Hepatocyte (in vitro differentiated cells): Measurements from ENCODE around the gene JMJD8. TPM values are rescaled to one million over a fixed set of nuclear protein-coding genes. Genes with fewer than 3 reads are reported as not detected.

Experiments used
- DNase-seq: peaks from one replicate; pipeline ENCODE4 v3.0.0-alpha.2; 2016; ENCODE audit warnings: low spot score
- H2AFZ ChIP-seq: fragments of 200-600 bp; sonication (generic); 2 replicates; pipeline ENCODE4 v1.6.0; 2016; ENCODE audit warnings: antibody characterized with exemption, mild to moderate bottlenecking
- H3K27ac ChIP-seq: fragments of 200-600 bp; sonication (generic); 2 replicates; pipeline ENCODE4 v1.5.1; 2016; ENCODE audit warnings: mild to moderate bottlenecking
- H3K27me3 ChIP-seq: fragments of 200-600 bp; sonication (generic); 2 replicates; pipeline ENCODE4 v1.6.1; 2016
- H3K36me3 ChIP-seq: fragments of 200-600 bp; sonication (generic); replicated peaks from 2 replicates; pipeline ENCODE4 v1.5.1; 2016; ENCODE audit warnings: low read depth; ENCODE audit not compliant: insufficient read depth
- H3K4me1 ChIP-seq: fragments of 200-600 bp; sonication (generic); 2 replicates; pipeline ENCODE4 v1.5.1; 2016; ENCODE audit warnings: mild to moderate bottlenecking, moderate library complexity; ENCODE audit not compliant: insufficient read depth
- H3K4me2 ChIP-seq: fragments of 200-600 bp; sonication (generic); 2 replicates; pipeline ENCODE4 v1.6.0; 2016
- H3K4me3 ChIP-seq: fragments of 200-600 bp; sonication (generic); 2 replicates; pipeline ENCODE4 v1.5.1; 2016; ENCODE audit warnings: mild to moderate bottlenecking
- H3K79me2 ChIP-seq: fragments of 200-600 bp; sonication (generic); 2 replicates; pipeline ENCODE4 v1.6.0; 2017; ENCODE audit warnings: mild to moderate bottlenecking
- H3K9me2 ChIP-seq: fragments of 200-600 bp; sonication (generic); replicated peaks from 2 replicates; pipeline ENCODE4 v1.6.0; 2017; ENCODE audit warnings: mild to moderate bottlenecking; ENCODE audit not compliant: insufficient read depth
- H3K9me3 ChIP-seq: fragments of 200-600 bp; sonication (generic); 2 replicates; pipeline ENCODE4 v1.5.1; 2016; ENCODE audit warnings: low read depth, mild to moderate bottlenecking
- H4K20me1 ChIP-seq: fragments of 200-600 bp; sonication (generic); 2 replicates; pipeline ENCODE4 v1.6.0; 2016; ENCODE audit warnings: mild to moderate bottlenecking; ENCODE audit not compliant: insufficient read depth, poor library complexity, severe bottlenecking
- EZH2 ChIP-seq: fragments of 200-600 bp; sonication (generic); IDR thresholded peaks from 2 replicates; pipeline ENCODE4 v1.6.1; 2016; ENCODE audit warnings: antibody characterized with exemption, mild to moderate bottlenecking, borderline replicate concordance
- EZH2phosphoT487 ChIP-seq: fragments of 200-600 bp; sonication (generic); IDR thresholded peaks from one replicate; pipeline ENCODE4 v1.6.1; 2018; ENCODE audit warnings: antibody characterized with exemption, mild to moderate bottlenecking, low read depth, moderate library complexity; ENCODE audit not compliant: unreplicated experiment, severe bottlenecking
- WGBS: methylation state at CpG from one replicate; pipeline ENCODE4 v1.1.6; 2016; ENCODE audit warnings: low lambda C conversion rate; ENCODE audit errors: missing lambda C conversion rate; 5-methylcytosine and 5-hydroxymethylcytosine counted together
- polyA plus RNA-seq: library from polyadenylated mRNA; unstranded; fragments of >200 nt; fragmentation: Nextera tagmentation; extraction: Ambion mirVana; gene quantifications from 2 replicates; pipeline ENCODE4 v1.2.1, GENCODE V29; 2016
- total RNA-seq: library from RNA; depleted of rRNA; stranded (reverse); fragments of >200 nt; gene quantifications from 2 replicates; pipeline ENCODE4 v1.2.3, GENCODE V29; 2014
- TF ChIP-seq, protein P1 (sequence below): fragments of 200-600 bp; sonication (generic); IDR thresholded peaks from 2 replicates; pipeline ENCODE4 v1.5.1; 2016; ENCODE audit warnings: antibody characterized with exemption, mild to moderate bottlenecking; ENCODE audit not compliant: poor library complexity

The JMJD8 gene
- total and polyA plus RNA-seq, 2 experiments from 2014 or later, result 44.3 to 84.3 TPM

GRCh38 chr16:637081-638018 is 46.8 kb downstream of the JMJD8 start:
- Histone ChIP-seq H3K4me1 (peaks cover 17% of the 10 kb centered on the region), H3K9me3 (no peaks in the 10 kb centered on the region), H2AFZ (peak overlapping the region; percentile 67), H3K9me2 (no peaks in the 10 kb centered on the region), H3K36me3 (no peaks in the 10 kb centered on the region), H3K4me2 (peak overlapping the region; percentile 98), H3K27me3 (no peaks in the 10 kb centered on the region), H3K27ac (peak overlapping the region; percentile 99), H3K4me3 (peak overlapping the region; percentile 96), H4K20me1 (no peaks in the 10 kb centered on the region), H3K79me2 (peaks cover 12% of the 10 kb centered on the region)
- 26% methylated on average over 40 of the region's 53 CpGs for WGBS
- TF ChIP-seq, protein P1, sequence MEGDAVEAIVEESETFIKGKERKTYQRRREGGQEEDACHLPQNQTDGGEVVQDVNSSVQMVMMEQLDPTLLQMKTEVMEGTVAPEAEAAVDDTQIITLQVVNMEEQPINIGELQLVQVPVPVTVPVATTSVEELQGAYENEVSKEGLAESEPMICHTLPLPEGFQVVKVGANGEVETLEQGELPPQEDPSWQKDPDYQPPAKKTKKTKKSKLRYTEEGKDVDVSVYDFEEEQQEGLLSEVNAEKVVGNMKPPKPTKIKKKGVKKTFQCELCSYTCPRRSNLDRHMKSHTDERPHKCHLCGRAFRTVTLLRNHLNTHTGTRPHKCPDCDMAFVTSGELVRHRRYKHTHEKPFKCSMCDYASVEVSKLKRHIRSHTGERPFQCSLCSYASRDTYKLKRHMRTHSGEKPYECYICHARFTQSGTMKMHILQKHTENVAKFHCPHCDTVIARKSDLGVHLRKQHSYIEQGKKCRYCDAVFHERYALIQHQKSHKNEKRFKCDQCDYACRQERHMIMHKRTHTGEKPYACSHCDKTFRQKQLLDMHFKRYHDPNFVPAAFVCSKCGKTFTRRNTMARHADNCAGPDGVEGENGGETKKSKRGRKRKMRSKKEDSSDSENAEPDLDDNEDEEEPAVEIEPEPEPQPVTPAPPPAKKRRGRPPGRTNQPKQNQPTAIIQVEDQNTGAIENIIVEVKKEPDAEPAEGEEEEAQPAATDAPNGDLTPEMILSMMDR, result no peak
- TF ChIP-seq EZH2phosphoT487 (no peak), EZH2 (no peak)
- peak; percentile 97 for DNase-seq

DNA sequence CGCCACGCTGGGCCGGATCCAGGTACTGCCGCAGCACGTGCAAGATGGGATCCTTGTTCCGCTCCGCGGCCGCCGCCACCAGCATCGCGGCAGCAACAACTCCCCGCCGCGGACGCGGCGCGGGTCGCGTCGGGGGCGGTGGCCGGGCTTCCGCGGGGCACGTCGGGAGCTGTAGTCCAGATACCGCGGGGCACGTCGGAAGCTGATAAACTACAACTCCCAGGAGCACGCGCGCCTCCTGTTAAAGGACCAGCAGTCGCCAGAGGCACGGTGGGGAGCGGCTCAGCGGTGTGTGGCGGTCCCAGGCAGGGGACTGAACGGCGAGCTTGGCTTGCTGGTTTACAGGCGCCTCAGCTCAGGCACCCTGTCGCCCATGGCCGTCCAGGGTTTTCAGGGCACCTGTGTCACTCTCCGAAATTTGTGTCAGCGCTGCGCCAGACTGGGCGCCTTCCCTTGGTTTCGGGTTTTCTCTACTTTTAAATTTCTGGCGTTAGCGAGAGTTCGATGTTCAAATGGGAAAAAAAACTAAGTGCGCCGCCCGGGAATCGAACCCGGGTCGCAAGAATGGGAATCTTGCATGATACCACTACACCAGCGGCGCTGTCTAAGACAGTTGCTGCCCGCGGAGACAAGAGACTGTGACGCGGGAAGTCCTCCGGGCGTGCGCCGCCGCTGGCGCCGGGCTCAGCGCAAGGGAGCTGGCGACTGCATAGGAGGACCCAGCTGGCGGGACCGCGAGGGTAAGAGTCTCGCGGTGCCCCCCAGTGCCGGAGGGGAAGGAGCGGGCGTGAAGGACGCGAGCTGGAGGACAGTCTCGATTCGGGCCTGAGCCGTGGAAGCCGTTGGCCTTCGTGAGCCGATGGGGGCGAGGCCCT is 47.7 kb downstream of the JMJD8 start, which contains the start of gene METTL26:
Gene METTL26 (minus strand): TSS at position 100 of the 875 bp plus-strand sequence. CDS start 15 bp downstream, at position 85.
- Histone ChIP-seq H3K9me2 (no peaks in the 10 kb centered on the region), H3K27ac (peak within 1 kb of the TSS; percentile 99), H3K36me3 (no peaks in the 10 kb centered on the region), H3K9me3 (no peaks in the 10 kb centered on the region), H3K4me3 (peak within 1 kb of the TSS; percentile 96), H3K27me3 (no peaks in the 10 kb centered on the region), H4K20me1 (no peaks in the 10 kb centered on the region), H3K79me2 (peaks cover 12% of the 10 kb centered on the region), H3K4me2 (peak within 1 kb of the TSS; percentile 98), H3K4me1 (peaks cover 16% of the 10 kb centered on the region), H2AFZ (peak within 1 kb of the TSS; percentile 86)
- WGBS, result 1% methylated on average over 89 of the region's 91 CpGs
- peak; percentile 97 for DNase-seq
- no peak for TF ChIP-seq EZH2
- TF ChIP-seq, protein P1, result no peak
- no peak for TF ChIP-seq EZH2phosphoT487

DNA sequence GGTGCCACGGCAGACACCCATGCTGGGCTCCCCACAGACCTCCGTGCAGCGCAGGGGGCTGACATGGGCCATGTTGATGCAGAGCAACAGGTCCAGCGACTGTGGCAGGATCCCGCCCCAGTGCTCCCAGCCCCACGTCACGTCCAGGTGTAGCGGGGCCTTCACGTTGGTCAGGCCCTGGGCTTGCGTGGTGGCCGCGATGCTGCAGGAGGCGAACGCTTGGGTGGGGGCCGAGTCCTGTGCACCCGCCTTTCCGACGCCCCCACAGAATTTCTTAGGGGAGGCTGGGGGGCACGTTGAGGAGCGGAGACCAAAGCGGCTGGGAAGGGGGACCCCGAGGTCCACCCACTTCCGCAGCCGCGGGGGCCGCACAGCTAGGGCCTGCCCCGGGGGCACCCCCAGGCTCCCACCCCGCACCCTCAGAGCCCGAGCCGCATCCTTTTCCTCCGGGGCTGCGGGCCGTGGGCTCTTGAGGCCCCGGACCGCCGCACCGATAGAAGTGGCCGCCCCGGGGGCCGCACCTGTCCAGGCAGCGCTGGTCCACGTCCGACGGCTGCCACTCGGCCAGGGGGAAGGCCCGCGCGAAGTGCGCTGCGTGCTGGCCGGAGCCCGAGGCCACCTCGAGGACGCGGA is 48.4 kb downstream of the JMJD8 start:
- DNase-seq, result no peak
- peak overlapping the region; percentile 34 for H2AFZ ChIP-seq
- H3K9me2 ChIP-seq, result no peaks in the 10 kb centered on the region

More for the DNA sequence above, 48.4 kb downstream of the JMJD8 start:
- Histone ChIP-seq H4K20me1 (no peaks in the 10 kb centered on the region), H3K36me3 (no peaks in the 10 kb centered on the region), H3K79me2 (peaks cover 12% of the 10 kb centered on the region), H3K27me3 (no peaks in the 10 kb centered on the region), H3K4me3 (peak overlapping the region; percentile 73), H3K27ac (peak overlapping the region; percentile 99), H3K4me2 (peak overlapping the region; percentile 98), H3K4me1 (peaks cover 24% of the 10 kb centered on the region), H3K9me3 (no peaks in the 10 kb centered on the region)
- 14% methylated on average over 39 of the region's 55 CpGs for WGBS
- TF ChIP-seq EZH2phosphoT487 (no peak), EZH2 (no peak)
- TF ChIP-seq, protein P1, result no peak
